Kidney glomerular epithelial cell (primary cell): ENCODE data around the gene GAPDHS.

Experiments
- DNase-seq: peaks from one replicate; lab custom pipeline; 2025; lab: John Stamatoyannopoulos, UW

The GAPDHS gene

DNA sequence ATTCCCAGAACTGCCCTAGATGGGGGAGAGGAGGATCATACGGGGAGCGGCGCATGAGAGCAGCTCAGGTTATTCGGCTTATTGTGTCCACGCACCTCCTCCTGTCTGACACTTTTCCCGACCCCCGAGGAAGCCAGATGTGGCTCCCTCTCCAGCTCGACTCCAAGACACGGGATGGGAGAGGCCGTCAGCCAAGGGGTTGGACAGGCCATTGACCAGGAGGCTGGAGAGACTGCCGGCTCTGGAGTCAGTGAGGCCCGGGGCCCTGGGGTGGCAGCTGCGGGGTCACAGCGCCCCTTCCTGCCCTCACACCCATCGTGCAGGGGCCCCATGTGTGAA, 22.7 kb upstream of the GAPDHS start:
- no peak for DNase-seq

DNA sequence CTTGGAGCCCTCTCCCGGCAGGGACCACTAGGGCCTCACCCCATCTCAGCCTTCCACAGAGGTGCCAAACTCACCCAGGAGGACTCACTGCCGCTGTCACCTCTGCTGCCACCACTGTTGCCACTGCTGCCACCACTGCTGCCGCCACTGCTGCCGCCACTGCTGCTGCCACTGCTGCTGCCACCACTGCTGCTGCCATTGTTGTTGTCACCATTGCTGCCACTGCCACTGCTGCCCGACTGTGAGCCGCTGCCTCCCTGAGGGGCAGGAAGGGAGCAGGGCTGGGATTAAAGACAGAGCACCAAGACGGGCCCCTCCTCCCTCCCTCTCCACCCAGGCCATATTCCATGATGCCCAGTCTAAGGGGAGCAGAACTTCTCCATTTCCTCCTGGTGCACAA, 21.9 kb upstream of the GAPDHS start:
- no peak for DNase-seq

DNA sequence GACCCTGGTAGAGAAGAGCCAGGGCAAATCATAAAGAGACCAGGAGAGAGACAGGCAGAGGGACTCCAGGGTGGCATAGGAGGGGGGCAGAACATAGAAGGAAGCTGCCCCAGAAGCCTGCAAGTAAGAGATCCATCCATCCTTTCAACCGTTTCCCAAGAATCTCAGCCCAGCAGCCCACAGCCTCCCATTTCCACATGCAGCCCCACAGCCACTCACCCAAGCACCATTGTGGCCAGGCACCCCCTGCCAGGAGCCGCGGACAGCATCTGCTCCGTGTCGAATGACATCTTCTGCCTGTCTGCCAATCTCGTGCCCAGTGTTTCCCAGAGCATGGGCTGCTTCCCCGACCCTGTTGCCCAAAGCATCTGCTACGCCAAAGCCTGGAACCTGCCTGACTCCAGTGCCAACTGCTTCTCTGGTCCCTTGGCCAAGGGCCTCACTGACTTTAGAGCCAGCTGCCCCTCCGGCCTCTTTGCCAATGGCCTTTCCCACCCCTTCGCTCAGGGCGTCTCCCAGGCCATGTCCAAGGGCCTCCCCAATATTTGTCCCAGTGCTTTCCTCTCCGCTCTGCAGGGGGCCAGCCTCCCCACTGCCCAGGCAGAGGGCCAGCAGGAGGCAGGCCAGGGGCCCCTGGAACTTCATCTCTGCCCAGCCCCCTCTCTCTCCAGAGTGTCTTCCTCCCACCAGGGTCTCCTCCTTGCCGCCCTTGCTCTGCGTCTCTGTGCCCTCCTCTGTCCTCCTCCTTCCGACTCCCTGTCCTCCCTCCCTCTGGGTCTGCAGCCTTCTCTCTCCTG, 20.2 kb upstream of the GAPDHS start:
- DNase-seq = no peak

DNA sequence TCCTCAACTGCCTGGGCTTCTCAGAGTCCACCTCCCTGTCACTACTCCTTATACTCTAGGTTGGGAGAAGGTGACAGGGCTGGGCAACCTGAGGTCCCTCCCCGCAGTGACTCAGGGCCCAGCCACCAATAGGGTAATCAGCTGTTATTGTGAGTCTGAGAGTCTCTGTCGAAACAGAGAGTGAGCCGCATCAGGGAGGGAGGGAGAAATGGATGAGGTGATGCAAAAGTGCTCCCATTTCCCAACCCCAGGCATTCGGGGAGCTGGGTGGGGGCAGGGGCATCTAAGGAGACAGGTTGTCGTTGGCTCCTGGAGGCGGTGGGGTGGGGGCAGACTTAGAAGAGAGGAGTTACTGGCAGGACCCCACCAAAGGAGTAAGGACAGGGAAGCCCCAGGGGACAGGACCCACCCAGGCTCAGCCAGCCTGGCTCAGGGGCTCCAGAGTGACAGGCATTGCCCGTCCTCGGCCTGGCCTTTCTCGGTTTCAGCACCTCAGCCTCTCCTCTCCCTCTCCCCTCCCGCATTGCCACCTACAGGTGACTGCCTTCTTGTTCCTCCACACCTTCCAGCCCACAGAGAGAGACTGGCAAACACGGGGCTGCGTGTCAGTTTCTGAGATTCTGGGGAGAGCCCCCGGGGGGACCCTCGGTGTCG, 19.5 kb upstream of the GAPDHS start, which contains the start of gene DMKN:
Gene DMKN (minus strand): TSS at position 22 of the 654 bp plus-strand sequence. CDS start 174 bp downstream, outside the sequence.
- peak; percentile 15 for DNase-seq

DNA sequence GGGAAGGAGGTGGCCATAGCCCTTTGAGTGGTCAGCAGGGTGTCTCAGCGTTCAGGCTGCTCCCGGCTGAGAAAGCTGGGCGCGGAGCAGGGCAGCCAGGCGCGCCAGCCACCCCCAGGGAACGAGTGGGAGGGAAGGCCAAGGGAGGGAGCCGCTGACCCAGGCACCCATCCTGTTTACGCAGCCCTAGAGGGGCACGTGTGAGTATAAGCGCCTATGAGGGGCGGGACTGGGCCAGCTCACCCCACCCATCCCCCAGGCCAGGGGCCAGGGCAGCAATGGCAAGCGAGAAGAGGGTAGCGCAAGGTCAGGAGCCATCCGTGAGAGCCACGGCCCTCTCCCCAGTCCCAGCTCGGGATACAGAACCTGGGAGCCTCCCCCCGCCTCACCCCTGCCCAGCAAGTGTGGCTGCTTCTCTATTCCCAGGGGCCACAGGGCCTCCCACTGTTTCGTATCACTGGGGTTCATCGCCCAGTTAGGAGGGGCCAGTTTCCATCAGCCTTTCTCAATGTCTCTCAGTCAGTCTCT, 18.9 kb upstream of the GAPDHS start:
- DNase-seq = no peak

DNA sequence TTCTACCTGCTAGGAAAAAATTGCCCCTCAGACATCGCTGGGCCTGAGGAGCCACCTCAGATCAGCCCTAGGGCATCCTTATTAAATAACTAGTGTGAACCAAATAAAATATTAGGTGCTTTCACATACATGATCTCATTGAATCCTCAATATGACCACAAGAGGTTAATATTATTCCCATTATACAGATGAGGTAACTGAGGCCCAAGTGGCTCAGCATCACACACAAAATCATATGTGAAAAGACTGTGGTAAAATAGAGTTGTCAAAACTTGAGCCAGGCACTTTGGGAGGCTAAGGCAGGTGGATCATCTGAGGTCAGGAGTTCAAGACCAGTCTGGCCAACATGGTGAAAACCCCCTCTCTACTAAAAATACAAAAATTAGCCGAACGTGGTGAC, 16.9 kb upstream of the GAPDHS start:
- DNase-seq = no peak

DNA sequence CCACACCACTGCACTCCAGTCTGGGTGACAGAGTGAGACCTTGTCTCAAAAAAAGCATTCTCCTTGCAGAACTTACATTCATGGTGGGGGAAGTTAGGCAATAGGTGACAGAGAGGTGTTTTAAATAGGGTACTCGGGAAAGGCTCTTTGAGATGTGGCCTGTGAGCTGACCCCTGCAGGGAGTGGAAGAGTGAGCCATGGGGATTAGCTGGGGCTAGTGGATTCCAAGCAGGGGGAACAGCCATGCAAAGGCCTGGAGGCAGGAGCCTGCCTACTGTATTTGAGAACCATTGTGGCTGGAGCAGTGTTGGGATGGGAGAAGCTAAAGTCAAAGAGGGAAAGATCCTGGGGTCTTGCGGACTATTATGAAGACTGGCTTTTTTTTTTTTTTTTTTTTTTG, 15.9 kb upstream of the GAPDHS start:
- DNase-seq = no peak

DNA sequence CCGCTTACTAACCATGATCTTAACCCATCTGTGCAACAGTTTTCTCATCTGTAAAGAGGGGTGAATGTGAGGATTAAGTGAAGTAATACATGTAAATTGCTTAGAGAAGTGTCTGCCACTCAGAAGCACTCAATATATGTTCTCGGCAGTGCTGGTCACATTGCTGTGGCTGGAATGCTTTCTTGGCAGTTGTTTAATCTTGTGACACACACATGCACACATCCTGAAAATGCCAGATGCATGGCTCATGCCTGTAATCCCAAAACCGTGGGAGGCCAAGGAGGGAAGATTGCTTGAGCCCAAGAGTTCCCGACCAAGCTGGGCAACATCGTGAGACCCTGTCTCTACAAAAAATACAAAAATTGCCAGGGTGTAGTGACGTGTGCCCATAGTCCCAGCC, 14.9 kb upstream of the GAPDHS start:
- peak; percentile 25 for DNase-seq

DNA sequence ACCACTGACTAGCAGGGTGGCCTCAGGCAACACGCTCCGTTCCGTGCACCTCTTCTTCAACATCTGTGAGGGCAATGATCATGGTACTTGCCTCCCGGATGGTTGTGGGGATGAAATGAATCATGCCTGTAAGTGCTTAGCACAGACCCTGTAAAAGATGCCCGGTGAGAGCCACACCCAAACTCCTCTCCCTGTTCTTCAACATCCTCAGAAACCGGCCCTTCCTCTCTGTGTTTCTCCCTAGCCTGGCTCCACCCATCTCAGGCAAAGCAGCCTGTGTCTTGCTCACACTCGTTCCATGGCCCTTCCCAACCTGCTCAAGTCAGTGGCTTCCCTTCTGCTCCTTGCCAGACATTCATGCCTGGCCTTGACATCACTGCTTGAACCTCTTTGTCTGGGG, 14.0 kb upstream of the GAPDHS start:
- no peak for DNase-seq

DNA sequence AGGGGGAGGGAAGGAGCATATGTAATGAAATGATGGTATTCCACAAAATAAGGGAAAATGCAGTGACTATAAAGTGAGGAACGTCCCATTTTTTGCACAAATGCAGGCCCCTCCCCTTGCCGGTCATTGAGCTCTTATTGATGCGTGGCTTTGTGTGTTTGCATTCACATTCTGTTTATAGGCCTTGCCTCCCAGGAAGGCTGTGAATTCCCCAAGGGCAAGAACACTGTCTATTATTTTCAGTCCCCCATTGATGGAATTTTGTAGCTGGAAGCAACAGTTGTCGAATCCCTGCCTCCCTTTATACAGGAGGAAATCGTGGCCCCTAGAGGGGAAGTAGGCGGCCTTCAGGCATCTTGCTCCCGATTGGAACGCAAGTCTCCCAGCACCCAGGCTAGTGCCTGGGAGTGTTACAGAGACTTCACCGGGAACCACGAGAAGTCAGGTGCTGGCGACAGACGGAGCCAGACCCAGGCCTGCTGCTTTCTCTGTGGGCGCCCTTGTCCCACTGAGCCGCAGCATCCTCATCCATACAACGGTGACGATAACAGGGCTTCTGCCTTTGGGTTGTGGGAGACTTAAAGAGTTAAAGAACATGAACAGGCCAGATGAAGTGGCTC, 12.0 kb upstream of the GAPDHS start:
- DNase-seq = no peak

DNA sequence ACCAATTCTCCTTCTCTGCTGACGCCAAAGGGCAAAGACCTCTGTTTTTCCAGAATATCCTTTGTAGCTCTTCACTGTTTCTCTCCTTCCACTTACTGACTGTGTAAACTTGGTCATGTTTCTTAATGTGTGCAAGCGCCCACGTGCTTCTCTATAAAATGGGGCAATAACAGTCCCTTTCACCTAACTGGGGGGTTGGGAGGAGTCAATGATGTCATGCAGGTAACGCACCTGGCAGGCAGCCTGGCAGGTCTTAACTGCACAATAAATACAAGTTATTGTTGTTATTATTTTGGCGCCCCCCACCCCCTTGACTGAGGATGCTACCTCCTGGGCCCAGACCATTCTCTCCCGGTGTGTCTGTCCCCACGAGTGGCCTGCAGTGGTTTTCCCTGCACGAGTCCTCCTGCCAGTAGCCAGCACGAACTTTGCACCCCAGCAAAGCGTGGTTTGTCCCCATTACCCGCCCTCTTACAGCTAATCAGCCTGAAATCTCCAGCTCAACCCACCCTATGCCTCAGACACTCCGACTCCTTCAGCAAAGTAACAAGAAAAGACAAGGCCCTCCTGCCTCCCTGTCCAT, 10.4 kb upstream of the GAPDHS start:
- DNase-seq = no peak

DNA sequence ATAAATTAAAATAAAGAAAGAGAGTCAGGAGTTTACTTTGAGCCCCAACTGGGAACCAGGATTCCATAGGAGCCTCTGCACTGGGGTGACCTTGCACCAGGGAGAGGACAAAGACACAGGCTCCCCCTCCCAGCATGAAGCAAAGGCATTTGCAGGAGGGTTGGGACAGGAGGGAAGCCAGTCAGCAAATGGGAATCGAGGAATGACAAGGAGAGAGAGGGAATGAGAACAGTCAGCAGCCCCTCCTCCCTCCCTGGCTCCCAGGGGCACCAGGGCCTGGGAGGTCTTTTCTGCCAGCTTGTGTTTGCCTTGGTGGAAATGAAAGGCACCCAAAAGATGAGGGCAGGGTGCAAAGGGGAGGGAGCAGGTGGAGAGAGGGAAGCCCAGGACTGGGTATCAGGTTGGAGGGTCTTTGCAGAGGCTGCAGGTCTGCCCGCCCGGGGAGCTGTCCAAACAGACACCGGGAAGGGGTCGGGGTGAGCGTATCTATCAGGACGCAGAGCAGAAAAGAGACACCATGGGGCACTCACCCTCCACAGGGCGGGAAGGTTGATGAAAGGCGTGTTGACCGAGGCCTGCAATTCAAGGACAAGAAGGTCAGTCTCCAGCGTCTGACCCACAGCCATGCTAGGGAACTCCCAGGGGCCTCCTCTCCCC, 8.9 kb upstream of the GAPDHS start:
- no peak for DNase-seq

DNA sequence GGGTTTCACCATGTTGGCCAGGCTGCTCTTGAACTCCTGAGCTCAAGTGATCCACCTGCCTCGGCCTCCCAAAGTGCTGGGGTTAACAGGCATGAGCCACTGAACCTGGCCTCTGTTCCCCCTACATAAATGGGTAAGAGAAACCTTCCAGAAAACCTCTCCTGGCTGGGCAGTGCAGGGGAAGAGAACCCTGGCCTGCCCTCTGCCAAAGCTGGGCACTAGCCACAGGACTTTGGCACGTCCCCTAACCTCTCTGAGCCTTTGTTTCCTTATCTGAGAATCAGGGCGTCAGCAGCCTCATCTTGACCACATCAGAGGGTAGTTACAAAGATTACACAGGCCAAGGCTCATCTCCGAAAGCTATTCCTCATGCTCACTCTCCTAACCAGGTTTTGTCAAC, 7.4 kb upstream of the GAPDHS start:
- no peak for DNase-seq

DNA sequence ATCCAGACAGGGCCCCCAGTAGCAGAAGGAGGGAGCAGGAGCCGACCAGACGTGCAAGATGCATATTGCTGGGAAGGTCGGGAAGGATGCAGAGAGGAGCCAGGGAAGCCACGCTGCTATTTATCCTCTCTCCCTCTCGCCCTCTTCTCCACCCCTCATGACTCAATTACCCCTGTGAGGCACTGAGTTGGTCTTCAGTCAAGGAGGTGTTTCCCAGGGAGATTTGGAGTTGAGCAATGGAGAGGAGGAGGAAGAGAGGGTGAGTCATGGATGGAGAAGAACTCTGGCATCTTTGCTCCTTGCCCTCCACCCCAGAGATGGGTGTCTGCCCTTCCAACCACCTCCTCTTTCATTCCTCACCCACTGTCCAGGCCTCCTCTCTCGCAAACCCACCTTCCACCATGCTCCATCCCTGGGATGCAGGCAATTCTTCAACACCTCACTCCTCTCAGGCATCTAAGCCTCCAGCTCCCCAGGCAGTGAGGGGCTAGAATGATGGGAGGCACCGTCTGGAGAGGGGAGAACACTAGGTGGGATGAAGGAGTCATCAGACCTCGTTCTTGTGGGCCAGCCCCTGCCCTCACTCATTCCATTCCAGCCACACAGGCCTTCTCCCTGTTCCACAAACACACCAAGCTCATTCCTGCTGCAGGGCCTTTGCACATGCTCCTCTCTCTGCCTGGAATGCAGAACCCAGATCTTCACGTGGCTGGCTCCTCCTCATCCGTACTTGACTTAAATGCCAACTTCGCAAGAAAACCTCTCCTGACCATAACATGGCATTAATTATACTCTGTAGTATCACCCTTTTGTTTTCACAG, 4.8 kb upstream of the GAPDHS start, which contains the start of gene SBSN:
Gene SBSN (minus strand): TSS at position 94 of the 821 bp plus-strand sequence. CDS start 30 bp downstream, at position 64.
- DNase-seq = no peak

DNA sequence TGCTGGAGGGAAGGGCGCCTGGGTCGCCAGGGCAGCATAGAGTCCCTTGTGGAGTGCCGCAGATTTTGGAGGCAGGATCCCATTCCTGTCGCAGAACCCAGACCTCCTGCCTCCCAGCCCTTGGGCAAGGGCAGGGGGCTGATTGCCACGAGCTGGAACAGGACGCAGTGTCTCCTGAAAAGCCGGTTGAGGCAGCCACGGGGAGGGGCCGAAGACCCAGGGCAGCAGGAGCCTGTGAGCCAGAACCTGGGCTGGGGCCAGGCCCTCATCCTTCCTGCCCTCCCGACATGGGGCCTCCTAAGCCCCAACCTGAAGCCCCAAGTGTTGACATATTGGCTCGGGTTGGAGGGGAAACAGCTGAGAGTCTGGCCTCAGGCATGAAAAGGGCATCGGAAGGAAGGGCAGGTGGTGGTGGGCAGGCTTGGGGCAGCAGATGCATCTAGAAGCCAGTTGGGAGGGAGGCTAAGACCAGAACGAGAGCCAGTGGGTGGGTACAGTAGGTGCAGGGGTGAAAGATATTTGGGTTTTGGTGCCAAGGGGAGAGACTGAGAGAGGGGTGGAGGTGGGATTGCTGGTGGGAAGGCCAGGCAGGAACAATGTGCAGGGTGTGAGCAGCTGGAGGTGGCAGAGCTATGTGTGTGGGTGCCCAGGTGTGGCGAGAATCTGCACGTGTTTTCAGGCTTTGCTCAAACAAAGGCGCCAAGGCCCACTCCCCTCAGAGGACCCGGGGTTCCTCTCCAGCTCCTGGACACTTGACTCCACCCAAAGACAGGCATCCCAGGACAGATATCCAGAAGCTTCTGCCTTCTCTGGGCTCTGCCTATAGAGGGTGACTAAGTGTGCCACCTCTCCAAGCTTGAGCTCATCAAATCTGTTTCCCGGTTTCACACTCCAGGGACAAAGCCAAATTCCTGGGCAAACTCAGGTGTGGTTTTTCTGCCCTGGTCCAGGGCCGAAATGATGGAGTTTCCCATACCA, 3.7 kb upstream of the GAPDHS start:
- DNase-seq = no peak

DNA sequence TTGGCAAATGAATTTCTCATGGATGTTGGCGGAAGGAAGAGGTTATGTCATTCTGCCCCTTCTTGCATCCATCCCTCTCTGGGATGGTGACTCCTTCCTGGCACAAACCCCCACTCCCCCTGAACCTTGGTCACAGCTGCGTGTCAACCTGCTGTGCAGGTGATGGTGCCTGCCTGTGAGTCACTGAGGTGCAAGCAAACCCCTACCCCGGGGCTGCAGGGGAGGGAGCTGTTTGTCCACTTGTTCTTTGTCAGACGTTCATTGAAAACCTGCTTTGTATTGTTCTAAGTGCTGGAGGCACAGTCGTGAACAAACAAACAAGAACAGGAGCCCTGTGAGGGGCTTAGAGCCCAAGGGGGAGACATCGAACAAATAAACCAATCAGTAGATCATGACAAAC, 2.0 kb upstream of the GAPDHS start:
- DNase-seq = no peak

DNA sequence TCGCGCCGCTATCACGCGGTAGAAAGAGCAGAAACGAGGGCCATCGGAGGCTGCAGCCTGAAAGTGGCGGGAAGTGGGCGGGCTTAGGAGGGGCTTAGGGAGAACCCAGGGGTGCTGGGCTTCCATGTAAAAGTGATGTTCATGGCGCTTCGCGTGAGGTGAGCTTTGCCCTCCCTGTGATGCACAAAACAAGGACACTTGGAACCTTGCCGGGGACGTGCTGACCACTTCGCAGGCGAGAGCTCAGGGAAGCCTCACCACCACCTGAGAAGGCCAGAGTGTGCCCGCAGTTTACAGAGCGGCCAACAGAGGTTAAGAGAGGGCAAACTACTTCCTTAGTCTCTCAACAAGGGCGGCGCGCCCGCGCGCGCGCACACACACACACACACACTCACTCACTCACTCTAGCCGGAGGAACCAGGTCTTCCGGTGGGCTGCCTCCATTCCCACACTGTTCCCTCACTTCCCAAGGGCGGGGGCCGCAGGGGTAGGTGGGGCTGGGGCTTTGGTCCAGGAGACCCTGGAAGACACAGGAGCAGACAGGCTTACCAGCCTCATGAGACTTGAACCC, 651 bp downstream of the GAPDHS start:
- no peak for DNase-seq

DNA sequence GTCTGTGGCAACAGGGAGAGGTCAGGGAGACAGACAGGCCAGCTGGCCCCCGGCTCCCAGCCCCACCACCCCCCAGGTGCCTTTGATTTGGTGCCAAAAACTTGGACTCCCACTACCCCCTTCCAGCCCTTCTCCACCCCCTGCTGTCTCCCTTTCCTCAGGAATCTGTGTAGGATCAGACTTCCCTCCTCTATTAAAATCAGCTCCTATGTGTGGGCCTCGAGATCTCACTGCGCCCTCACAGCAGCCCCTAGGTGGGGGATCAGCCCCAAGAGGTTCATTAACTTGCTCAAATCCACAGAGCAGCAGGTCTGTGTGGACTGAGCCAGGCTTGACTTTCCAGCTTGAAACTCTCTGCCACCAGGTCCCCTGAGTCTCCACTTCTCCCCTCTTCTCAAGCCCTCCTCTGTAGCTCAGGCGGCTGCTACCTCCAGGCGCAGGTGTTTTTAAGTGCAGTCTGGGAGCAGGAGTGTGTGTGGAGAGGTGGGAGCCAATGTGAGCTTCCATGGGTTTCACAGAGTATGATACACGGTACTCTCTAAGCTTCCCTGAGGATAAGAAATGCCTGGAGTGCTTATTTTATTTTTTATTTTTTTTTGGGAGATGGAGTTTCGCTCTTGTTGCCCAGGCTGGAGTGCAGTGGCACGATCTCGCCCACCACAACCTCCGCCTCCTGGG, 1.7 kb downstream of the GAPDHS start:
- DNase-seq = no peak

DNA sequence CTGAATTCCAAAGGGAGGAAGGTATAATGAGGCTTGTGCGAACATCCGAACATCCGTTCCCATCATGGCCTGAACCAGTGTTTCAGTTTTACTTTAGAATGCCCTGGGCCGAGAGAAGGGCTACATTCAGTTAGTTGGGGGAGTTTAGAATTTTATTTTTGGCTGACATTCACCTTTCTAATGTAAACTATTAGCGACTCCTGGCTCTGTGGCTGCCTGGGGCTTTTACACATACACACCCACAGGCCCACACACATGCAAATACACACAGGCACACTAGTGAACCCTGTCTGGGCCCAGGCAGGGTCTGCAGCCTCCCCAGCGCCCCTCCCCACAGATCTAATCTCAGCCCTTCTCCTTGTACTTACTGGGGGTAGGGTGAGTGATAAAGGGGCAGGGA, 6.1 kb downstream of the GAPDHS start:
- DNase-seq = no peak
